Mucosa of rectum (tissue), 2 donors: Measurements from ENCODE around the gene HTATIP2.
A peak's percentile ranks its signal among the peaks of the same experiment; 100 is the strongest.
"Not testable (repeated sequence)": the region's sequence is repeated elsewhere in the genome, so short reads cannot be mapped to it uniquely, and the experiment has no call there.

Experiments used
- H3K27ac ChIP-seq, 2 donors: one replicate each; pipeline ENCODE4 v1.7.0; 2013; ENCODE audit warnings: inconsistent platforms in 2 of 2, low read depth in 2 of 2, low read length in 2 of 2
- H3K27me3 ChIP-seq, 2 donors: one replicate each; pipeline ENCODE4 v1.7.0; 2013; ENCODE audit warnings: low read length in 2 of 2; ENCODE audit not compliant: control insufficient read depth in 2 of 2, insufficient read depth in 2 of 2
- H3K36me3 ChIP-seq, 2 donors: one replicate each; pipeline ENCODE4 v1.7.0; 2013; ENCODE audit warnings: low read length in 2 of 2; ENCODE audit not compliant: control insufficient read depth in 2 of 2, insufficient read depth in 2 of 2
- H3K4me1 ChIP-seq, 2 donors: one replicate each; pipeline ENCODE4 v1.7.0; 2013; ENCODE audit warnings: low read length in 2 of 2, mild to moderate bottlenecking in 1 of 2; ENCODE audit not compliant: control insufficient read depth in 2 of 2, insufficient read depth in 2 of 2
- H3K4me3 ChIP-seq, 2 donors: one replicate each; pipeline ENCODE4 v1.7.0; 2013; ENCODE audit warnings: low read length in 2 of 2
- H3K9ac ChIP-seq, 2 donors: one replicate each; pipeline ENCODE4 v1.7.0; 2013; ENCODE audit warnings: low read length in 2 of 2, low read depth in 1 of 2, mild to moderate bottlenecking in 1 of 2
- H3K9me3 ChIP-seq, 2 donors: one replicate each; pipeline ENCODE4 v1.7.0; 2013; ENCODE audit warnings: low read length in 2 of 2; ENCODE audit not compliant: control insufficient read depth in 2 of 2
- donor health status: healthy.
- donor health status: Normal muscosa, but diverticular disease.

HTATIP2 gene

GRCh38 chr11:20369826-20370225 lies 6.3 kb downstream of the HTATIP2 start:
- no peak overlapping the region for H3K27ac ChIP-seq
- H3K4me1 ChIP-seq: peaks cover 0 to 8% of the 10 kb centered on the region in 2 donors
- peaks cover 5 to 16% of the 10 kb centered on the region in 2 donors for H3K36me3 ChIP-seq
- no peak overlapping the region for H3K4me3 ChIP-seq
- H3K9me3 ChIP-seq: no peaks in the 10 kb centered on the region
- no peak overlapping the region for H3K9ac ChIP-seq
- no peaks in the 10 kb centered on the region for H3K27me3 ChIP-seq

GRCh38 chr11:20372081-20372626 lies 8.6 kb downstream of the HTATIP2 start:
- Histone ChIP-seq H3K27me3 (no peaks in the 10 kb centered on the region), H3K4me3 (no peak overlapping the region), H3K36me3 (peaks cover 5 to 16% of the 10 kb centered on the region in 2 donors), H3K27ac (no peak overlapping the region), H3K4me1 (peaks cover 0 to 3% of the 10 kb centered on the region in 2 donors), H3K9ac (no peak overlapping the region), H3K9me3 (no peaks in the 10 kb centered on the region)

DNA sequence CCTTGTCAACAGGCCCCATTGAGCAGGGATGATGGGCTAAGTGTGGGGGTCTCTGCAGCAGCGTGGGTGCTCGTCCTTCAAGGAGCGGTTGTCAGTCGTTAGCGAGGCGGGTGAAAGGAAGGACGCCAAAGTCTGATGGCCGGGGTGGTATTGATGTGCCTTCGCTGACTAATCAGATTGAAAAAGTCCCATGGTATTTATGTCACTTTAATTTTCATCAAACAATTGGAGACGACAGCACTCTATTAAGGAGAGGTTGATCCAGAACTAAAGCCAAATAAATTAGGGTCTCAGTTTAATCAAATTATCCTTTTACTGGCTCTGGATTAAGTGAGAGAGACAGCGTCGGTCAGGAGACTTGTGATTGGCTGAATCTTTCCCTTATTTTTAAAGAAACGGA lies 9.6 kb downstream of the HTATIP2 start:
- Histone ChIP-seq H3K4me1 (no peaks in the 10 kb centered on the region), H3K27ac (no peak overlapping the region), H3K9me3 (no peaks in the 10 kb centered on the region), H3K27me3 (no peaks in the 10 kb centered on the region), H3K36me3 (peaks cover 8 to 23% of the 10 kb centered on the region in 2 donors), H3K9ac (no peak overlapping the region), H3K4me3 (no peak overlapping the region)

GRCh38 chr11:20373568-20374209 lies 10.2 kb downstream of the HTATIP2 start:
- Histone ChIP-seq H3K4me3 (no peak overlapping the region), H3K9ac (no peak overlapping the region), H3K9me3 (no peaks in the 10 kb centered on the region), H3K36me3 (peaks cover 7 to 24% of the 10 kb centered on the region in 2 donors), H3K4me1 (no peaks in the 10 kb centered on the region), H3K27me3 (no peaks in the 10 kb centered on the region), H3K27ac (no peak overlapping the region)

DNA sequence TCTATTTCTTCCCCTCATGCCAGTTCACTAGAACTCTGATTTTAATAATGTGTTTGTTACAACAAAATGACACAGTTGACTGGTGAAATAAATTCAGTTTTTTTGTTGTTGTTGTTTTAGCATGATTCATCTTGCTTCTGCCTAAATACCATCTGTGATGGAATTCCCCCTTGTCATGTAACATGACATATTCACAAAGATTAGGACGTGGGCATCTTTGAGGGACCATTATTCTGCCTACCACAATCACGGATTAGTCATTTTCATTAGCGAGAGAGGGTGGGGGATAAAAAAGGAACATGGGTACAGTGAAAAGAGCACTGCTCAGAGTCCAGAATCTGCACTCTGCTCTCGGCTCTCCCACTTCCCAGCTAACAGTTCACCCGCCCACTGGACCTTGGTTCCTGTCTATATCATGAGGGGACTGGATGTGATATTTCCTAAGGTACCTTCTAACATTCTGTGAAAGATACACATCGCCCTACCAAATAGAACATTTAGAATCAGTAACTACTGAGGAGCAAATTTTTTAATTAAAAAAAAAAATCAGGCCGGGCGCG lies 11.3 kb downstream of the HTATIP2 start:
- H3K9ac ChIP-seq: no peak overlapping the region
- H3K27me3 ChIP-seq: no peaks in the 10 kb centered on the region
- H3K36me3 ChIP-seq: peaks cover 13 to 25% of the 10 kb centered on the region in 2 donors
- no peaks in the 10 kb centered on the region for H3K9me3 ChIP-seq
- no peak overlapping the region for H3K4me3 ChIP-seq
- H3K27ac ChIP-seq: no peak overlapping the region
- no peaks in the 10 kb centered on the region for H3K4me1 ChIP-seq

DNA sequence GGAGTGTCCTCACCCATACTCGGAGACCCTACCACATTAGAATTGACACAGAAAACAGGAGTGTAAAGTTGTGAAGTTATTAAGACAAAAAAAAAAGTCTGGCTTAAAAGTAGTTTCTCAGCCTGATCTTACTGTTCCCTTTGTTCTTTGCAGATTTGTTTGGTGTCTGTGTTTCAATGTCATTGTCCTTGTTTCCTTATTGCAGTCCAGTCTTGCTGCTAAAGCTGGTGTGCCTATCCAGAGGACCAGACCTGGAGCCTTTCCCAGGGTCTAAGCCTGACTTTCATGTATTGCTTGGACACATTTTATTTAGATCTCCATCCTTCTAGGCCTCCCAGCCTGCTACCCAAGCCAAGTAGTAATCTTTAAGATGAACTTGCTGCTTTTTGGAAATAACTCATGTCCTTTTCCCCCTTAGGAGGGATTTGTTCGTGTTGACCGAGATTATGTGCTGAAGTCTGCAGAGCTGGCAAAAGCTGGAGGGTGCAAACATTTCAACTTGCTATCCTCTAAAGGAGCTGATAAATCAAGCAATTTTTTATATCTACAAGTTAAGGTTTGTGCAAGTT lies 12.7 kb downstream of the HTATIP2 start:
- peaks cover 16 to 23% of the 10 kb centered on the region in 2 donors for H3K36me3 ChIP-seq
- H3K4me3 ChIP-seq: no peak overlapping the region
- no peak overlapping the region for H3K9ac ChIP-seq
- no peaks in the 10 kb centered on the region for H3K9me3 ChIP-seq
- H3K27ac ChIP-seq: no peak overlapping the region
- no peaks in the 10 kb centered on the region for H3K4me1 ChIP-seq
- H3K27me3 ChIP-seq: no peaks in the 10 kb centered on the region

GRCh38 chr11:20385996-20386395 lies 22.5 kb downstream of the HTATIP2 start:
- H3K9ac ChIP-seq, H3K27ac ChIP-seq, H3K36me3 ChIP-seq, H3K4me3 ChIP-seq, H3K27me3 ChIP-seq, H3K9me3 ChIP-seq: not testable (repeated sequence)
- peaks cover 10 to 11% of the 10 kb centered on the region in 2 donors for H3K4me1 ChIP-seq

- no peaks in the 10 kb centered on the region for H3K27me3 ChIP-seq
- H3K4me3 ChIP-seq: peak within 1 kb of the TSS; percentile 94 to 98
- no peaks in the 10 kb centered on the region for H3K9me3 ChIP-seq
- peak within 1 kb of the TSS; percentile 96 to 99 for H3K9ac ChIP-seq
- peaks cover 4 to 6% of the 10 kb centered on the region in 2 donors for H3K36me3 ChIP-seq
- H3K27ac ChIP-seq: peak within 1 kb of the TSS; percentile 97
- H3K4me1 ChIP-seq: peaks cover 10 to 11% of the 10 kb centered on the region in 2 donors
Measured at GRCh38 chr11:20387261-20388095, 24.0 kb downstream of the HTATIP2 start, which contains the start of gene PRMT3. TSS of gene PRMT3 (plus strand) at chr11:20387716. CDS start at chr11:20387747, 31 bp downstream.

DNA sequence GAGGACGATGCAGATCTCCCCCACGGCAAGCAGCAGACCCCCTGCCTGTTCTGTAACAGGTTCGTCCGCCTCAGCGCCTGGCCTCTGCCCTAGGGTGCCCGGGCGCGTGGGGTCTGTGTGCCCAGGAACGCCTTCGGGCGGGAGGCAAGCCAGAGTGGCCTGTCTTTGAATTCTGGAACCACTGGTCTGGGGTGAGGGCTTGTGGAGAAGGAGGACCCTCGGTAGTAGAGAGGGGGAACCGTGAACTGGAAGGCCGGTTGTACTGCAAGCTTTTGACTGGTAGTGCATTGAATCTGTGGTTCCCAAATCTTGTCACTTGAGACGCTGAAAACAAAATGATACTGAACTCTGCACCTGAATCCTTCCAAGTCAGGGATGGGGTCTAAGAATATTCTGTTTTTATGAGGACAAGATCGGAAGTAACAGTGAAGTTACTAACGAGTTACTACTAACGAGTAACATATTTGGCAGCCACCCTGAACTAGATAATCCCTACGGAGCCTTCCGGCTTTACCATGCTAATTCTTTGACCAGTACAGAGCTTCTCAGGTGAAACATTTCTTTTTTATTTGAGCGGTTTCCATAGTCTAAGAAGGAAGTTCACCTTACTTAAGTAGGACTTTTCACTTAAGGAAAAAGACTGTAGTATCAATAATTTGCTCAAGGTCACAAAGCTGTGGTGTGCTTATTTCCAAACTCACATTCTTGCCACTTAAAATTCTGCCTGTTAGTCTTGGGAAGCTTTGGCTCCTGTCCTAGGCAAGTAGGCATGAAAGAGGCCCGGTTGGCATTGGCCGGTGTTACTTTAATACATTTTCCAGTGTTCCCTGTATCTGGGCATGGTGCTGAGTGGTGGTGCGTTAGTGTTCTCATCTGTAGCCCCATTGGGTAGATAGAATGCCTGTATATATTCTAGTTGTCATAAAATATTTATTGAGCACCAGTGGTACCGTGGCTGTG lies 24.9 kb downstream of the HTATIP2 start:
- H3K36me3 ChIP-seq: peaks cover 2 to 4% of the 10 kb centered on the region in 2 donors
- H3K4me1 ChIP-seq: peaks cover 10 to 11% of the 10 kb centered on the region in 2 donors
- peak overlapping the region; percentile 97 for H3K27ac ChIP-seq
- H3K27me3 ChIP-seq: no peaks in the 10 kb centered on the region
- peak overlapping the region; percentile 94 to 97 for H3K4me3 ChIP-seq
- peak overlapping the region; percentile 84 to 99 for H3K9ac ChIP-seq
- H3K9me3 ChIP-seq: no peaks in the 10 kb centered on the region
